ENCODE measurements around the gene ORAI3.

GRCh38 chr16:30965436-30965835 lies 16.6 kb downstream of the ORAI3 start:
- TF ChIP-seq REST (IDR thresholded peaks at IDR 0.05; ENCODE audit: borderline replicate concordance) (no peak), CTCF (IDR thresholded peaks at IDR 0.05; ENCODE audit: poor library complexity, severe bottlenecking) (no peak), POLR2AphosphoS5 (IDR thresholded peaks at IDR 0.05) (no peak), TAF1 (IDR thresholded peaks at IDR 0.05; ENCODE audit: low read depth) (no peak)
